HG03159 (cell line): ENCODE measurements around the gene ALB.

Experiments used
- ATAC-seq: cut with Tn5 transposase; IDR thresholded peaks from one replicate; pipeline ENCODE4 v1.9.1; 2021; ENCODE audit warnings: mild to moderate bottlenecking, moderate library complexity; ENCODE audit not compliant: unreplicated experiment

ALB gene

DNA sequence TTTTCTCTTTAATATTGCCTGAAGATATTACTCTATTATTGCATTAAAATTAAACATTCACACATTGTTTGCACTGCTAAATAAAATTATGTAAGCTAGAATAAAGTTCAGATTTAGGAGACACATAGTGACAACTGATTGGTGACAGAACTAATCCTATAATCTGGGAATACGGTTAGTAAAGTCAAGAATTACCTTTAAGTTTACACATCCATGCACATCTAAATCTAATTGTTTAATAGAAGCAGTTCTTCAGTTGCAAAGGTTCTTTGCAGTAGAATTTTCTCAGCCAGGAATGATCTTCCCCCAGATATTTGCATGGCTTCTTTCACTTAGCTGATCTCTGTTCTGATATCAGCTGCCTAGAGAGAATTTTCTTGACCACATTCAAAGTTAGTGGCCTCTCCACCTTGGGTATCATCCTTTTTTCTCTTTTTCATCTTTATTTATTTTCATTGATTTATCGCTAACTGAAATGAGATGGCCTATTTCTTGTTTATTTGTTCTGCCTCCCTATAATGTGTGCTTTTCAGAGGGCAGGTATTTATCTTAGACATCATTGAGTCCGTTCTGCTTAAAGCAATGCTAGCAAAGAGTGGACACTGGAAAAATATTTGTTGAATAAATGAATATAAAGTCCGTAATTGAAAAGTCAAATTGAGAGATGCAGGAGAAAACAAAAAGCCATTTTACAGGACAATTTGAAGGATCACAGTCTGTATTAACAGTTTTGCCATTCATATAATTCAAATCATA is 44.5 kb downstream of the ALB start:
- ATAC-seq = no peak

DNA sequence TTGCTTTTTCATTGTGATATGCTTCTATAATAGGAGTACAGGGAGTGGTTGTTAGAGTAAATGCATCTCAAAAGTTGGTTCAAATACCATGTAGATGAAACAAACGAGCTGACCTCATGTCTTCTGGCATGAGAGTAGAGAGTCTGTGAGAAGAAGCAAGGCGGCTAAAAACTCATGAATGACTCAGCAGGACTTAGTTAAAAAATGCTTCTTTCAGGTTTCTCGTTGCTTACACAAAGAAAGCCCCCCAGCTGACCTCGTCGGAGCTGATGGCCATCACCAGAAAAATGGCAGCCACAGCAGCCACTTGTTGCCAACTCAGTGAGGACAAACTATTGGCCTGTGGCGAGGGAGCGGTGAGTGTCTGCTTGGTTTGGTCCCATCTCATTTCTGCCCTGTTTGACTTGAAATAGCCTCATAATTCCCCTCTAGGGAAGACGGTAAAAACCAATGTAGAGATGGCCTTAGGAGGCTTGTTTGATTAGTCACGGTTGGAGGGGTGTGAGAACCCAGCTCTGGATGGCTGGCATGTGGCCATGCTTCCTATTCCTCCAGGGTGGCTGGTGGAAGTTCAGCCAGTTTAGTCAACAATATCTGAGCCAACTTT is 46.4 kb downstream of the ALB start:
- no peak for ATAC-seq

DNA sequence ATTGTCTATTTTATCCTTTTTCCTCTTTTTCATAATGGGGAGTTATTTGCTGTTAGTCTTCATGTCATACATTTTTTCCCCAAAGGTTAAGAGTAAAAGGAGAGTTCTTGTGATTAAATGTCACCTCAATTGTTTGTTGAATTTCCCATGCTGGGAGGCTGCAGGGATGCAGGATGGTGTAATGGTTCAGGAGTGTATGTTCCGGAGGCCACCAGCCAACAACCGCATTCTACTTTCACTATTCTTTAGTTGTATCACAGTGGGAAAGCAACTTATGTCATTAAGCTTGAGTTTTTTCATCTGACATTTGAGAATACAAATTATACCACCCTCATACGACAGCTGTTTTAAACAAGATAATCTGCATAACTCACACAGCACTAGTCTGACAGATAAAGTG is 47.3 kb downstream of the ALB start:
- ATAC-seq = no peak

- ATAC-seq = no peak
These were observed 48.1 kb downstream of the ALB start for GRCh38 chr4:73451981-73452747.

- ATAC-seq = no peak
These were observed 49.0 kb downstream of the ALB start for GRCh38 chr4:73452953-73453700.

GRCh38 chr4:73453701-73454005 is 49.6 kb downstream of the ALB start:
- no peak for ATAC-seq

DNA sequence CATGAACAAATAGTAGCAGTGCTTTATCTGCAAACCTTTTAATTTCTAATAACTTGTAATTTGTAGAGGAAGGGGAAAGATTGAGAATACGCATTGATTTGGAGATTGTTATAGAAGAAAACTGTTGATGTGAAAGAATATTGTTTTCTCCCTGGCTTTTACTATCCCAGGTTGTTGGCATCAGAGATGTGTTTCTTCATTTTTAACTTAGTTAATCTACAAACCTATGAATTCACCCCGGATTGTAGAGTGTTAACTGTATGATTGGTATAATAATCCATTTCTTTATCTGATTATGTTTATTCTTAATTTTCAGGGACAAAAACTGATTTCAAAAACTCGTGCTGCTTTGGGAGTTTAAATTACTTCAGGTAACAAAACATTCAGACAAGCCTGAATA is 50.8 kb downstream of the ALB start:
- no peak for ATAC-seq

- ATAC-seq = no peak
These were observed 52.3 kb downstream of the ALB start for GRCh38 chr4:73456177-73457022.

DNA sequence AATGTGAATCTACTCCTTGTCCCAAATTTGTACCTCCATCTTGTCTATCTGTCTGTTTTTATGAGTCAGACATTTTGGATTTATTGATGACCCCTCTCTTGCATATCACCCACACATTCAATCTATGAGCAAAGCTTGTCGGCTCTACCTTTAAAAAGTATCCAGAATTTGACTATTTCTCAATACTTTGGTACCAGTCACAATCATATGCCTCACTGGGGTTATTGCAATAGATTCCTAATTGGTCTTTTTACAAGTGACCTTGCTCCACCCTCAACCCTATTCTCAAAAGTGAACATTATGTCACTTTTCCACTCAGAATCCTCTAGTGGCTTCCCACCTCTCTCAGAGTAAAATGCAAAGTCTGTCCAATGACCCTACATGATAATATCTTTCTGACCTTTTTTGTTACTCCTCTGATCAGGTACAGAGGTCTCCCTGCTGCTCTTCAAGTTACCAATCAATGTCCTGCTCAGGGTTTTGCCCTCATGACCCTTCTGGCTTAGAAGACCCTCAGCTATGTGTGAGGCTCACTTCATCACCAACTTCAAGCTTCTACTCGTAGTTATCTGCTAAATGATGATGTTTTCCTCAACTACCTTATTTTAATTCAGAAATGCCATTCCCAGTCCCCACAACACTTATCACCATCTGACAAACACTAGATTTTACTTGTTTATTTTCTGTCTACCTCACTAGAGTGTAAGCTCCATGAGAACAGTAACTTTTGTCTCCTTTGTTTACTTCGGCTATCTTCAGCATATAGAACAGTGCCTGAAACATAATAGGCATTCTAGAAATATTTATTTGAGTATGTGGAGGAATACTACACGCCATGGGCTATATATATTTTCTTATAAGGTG is 54.3 kb downstream of the ALB start:
- ATAC-seq = no peak

DNA sequence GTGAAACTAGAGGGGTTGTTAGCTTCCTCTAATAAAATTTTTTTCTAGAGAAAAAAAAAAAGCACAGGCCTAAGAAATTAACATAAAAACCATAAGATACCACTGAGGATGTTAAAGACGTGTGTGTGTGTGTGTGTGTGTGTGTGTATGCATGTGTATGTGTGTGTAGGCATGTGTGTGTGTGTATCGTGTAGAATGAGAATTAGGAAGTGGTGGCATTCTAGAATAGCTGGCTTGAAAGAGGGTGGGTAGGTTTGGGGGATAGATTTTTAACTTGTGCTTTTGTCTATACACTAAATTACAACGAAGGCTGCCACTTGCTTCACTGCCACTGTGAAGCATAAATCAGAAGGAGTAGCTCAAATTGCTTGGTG is 54.9 kb downstream of the ALB start:
- ATAC-seq = no peak

DNA sequence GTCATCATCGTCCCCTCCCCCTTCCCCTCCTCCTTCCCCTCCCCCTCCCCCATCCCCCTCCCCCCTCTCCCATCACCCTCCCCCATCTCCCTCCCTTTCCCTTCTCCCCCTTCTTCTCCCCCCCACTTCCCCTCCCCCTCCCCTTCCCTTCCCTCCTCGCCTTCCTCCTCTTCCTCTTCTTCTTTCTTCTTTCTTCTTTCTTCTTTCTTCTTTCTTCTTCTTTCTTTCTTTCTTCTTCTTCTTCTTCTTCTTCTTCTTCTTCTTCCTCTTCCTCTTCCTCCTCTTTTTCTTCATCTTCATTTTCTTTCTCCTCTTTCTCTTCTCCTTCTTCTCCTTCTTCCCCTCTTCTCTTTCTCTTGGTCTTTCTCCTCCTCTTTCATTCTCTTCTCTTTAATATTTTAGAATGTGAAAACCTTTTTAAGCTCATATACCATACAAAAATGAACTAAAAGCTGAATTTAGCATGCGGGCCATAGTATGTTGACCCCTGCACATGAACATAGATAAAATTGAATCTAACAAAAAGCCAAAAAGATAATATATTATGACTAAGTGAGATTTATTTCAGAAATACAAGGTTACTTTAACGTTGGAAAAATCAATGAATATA is 56.9 kb downstream of the ALB start:
- no peak for ATAC-seq

GRCh38 chr4:73468170-73468569 is 64.1 kb downstream of the ALB start:
- ATAC-seq = no peak

DNA sequence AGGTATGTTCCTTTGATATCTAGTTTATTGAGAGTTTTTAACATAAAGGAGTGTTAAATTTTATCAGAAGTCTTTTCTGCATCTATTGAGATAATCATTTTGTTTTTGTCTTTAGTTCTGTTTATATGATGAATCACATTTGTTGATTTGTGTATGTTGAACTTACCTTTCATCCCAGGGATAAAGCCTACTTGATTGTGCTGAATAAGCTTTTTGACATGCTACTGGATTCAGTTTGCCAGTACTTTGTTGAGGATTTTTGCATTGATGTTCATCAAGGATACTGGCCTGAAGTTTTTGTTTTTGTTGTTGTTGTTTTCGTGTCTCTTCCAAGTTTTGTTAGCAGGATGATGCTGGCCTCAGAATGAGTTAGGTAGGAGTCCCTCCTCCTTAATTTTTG is 66.6 kb downstream of the ALB start:
- no peak for ATAC-seq
